IMR-90 (cell line): ENCODE measurements around the gene SAMSN1. TPM values are rescaled to one million over a fixed set of nuclear protein-coding genes. Genes with fewer than 3 reads are reported as not detected.

ENCODE experiments used
- ATAC-seq: fragments of 200-7000 bp; cut with Tn5 transposase; 2 replicates; pipeline ENCODE4 v1.9.1; 2020; ENCODE audit warnings: low read depth, mild to moderate bottlenecking, moderate library complexity
- BruUV-seq: library from RNA; stranded (reverse); fragments of 400-500 nt; replicated peaks from 2 replicates; lab custom pipeline; 2021; lab: Mats Ljungman, UMichigan
- CTCF ChIA-PET: fragments of 300-600 bp; formaldehyde crosslinking; extraction: SDS; loops from one replicate; lab custom pipeline; 2021; ENCODE audit warnings: antibody characterized with exemption; lab: Yijun Ruan, JAX
- POLR2A ChIA-PET: fragments of 300-600 bp; sonication (Branson Sonifier 250); formaldehyde crosslinking; loops from one replicate; lab custom pipeline; 2022; ENCODE audit warnings: antibody characterized with exemption; ENCODE audit not compliant: unreplicated experiment; lab: Charles Lee
- DNase-seq: peaks from one replicate; pipeline ENCODE4 v3.0.0; 2013
- H2AFZ ChIP-seq: replicated peaks from 2 replicates; pipeline ENCODE3; 2013; ENCODE audit warnings: low read length, mild to moderate bottlenecking; ENCODE audit not compliant: poor library complexity
- H2AK5ac ChIP-seq: 2 replicates; pipeline ENCODE4 v1.6.1; 2013; ENCODE audit warnings: low read depth, low read length, inconsistent platforms
- H2AK9ac ChIP-seq: replicated peaks from 2 replicates; pipeline ENCODE3; 2013; ENCODE audit warnings: mild to moderate bottlenecking, low read depth, low read length, moderate library complexity; ENCODE audit not compliant: poor library complexity
- H2BK120ac ChIP-seq: 2 replicates; pipeline ENCODE4 v1.6.1; 2013; ENCODE audit warnings: low read depth, low read length, inconsistent platforms
- H2BK15ac ChIP-seq: 3 replicates; pipeline ENCODE4 v1.6.1; 2013; ENCODE audit warnings: low read depth, low read length, inconsistent platforms
- H2BK20ac ChIP-seq: 2 replicates; pipeline ENCODE4 v1.6.1; 2013; ENCODE audit warnings: low read depth, mild to moderate bottlenecking, inconsistent platforms, low read length, moderate library complexity
- H2BK5ac ChIP-seq: 2 replicates; pipeline ENCODE4 v1.6.1; 2013; ENCODE audit warnings: mild to moderate bottlenecking, low read depth, low read length, inconsistent platforms; ENCODE audit not compliant: poor library complexity, severe bottlenecking
- H3K14ac ChIP-seq: replicated peaks from 2 replicates; pipeline ENCODE4 v1.6.1; 2013; ENCODE audit warnings: low read depth, low read length, inconsistent platforms
- H3K18ac ChIP-seq: 2 replicates; pipeline ENCODE4 v1.6.1; 2013; ENCODE audit warnings: low read depth, low read length, control low read depth
- H3K23ac ChIP-seq: 2 replicates; pipeline ENCODE4 v1.6.1; 2013; ENCODE audit warnings: low read depth, low read length, inconsistent platforms
- H3K27ac ChIP-seq: 2 replicates; pipeline ENCODE4 v1.5.1; 2013; ENCODE audit warnings: mild to moderate bottlenecking, control low read depth, low read length; ENCODE audit not compliant: insufficient read depth
- H3K27me3 ChIP-seq: 2 replicates; pipeline ENCODE4 v1.6.1; 2013; ENCODE audit warnings: low read length; ENCODE audit not compliant: control insufficient read depth, insufficient read depth
- H3K36me3 ChIP-seq: 2 replicates; pipeline ENCODE4 v1.6.1; 2013; ENCODE audit warnings: low read length, mixed read lengths; ENCODE audit not compliant: control insufficient read depth, insufficient read depth
- H3K4ac ChIP-seq: 2 replicates; pipeline ENCODE4 v1.6.1; 2013; ENCODE audit warnings: low read depth, low read length, inconsistent platforms
- H3K4me1 ChIP-seq: 2 replicates; pipeline ENCODE4 v1.6.1; 2013; ENCODE audit warnings: low read length, mixed read lengths; ENCODE audit not compliant: control insufficient read depth, insufficient read depth
- H3K4me2 ChIP-seq: 2 replicates; pipeline ENCODE4 v1.6.1; 2013; ENCODE audit warnings: low read depth, mild to moderate bottlenecking, control low read depth, low read length, moderate library complexity
- H3K4me3 ChIP-seq: 2 replicates; pipeline ENCODE4 v1.5.1; 2013; ENCODE audit warnings: low read depth, mild to moderate bottlenecking, control low read depth, low read length, moderate library complexity; ENCODE audit not compliant: insufficient read depth
- H3K56ac ChIP-seq: 2 replicates; pipeline ENCODE4 v1.6.1; 2013; ENCODE audit warnings: low read length, inconsistent platforms; ENCODE audit not compliant: insufficient read depth; ENCODE audit errors: extremely low read depth
- H3K79me1 ChIP-seq, 2 experiments: 2 replicates each; pipeline ENCODE4 v1.6.1; 2013; ENCODE audit warnings: low read length in 2 of 2, inconsistent platforms in 1 of 2, low read depth in 1 of 2
- H3K9ac ChIP-seq: 2 replicates; pipeline ENCODE4 v1.6.1; 2013; ENCODE audit warnings: low read depth, low read length, control low read depth
- H3K9me1 ChIP-seq: 2 replicates; pipeline ENCODE4 v1.6.1; 2013; ENCODE audit warnings: low read length, inconsistent platforms; ENCODE audit not compliant: insufficient read depth
- H3K9me3 ChIP-seq: 2 replicates; pipeline ENCODE4 v1.6.1; 2013; ENCODE audit warnings: low read length; ENCODE audit not compliant: control insufficient read depth, insufficient read depth
- H4K20me1 ChIP-seq: 2 replicates; pipeline ENCODE4 v1.6.1; 2013; ENCODE audit warnings: low read length, inconsistent platforms; ENCODE audit not compliant: insufficient read depth
- H4K5ac ChIP-seq: 2 replicates; pipeline ENCODE4 v1.6.1; 2013; ENCODE audit warnings: mild to moderate bottlenecking, low read depth, low read length, control low read depth
- H4K8ac ChIP-seq, 2 experiments: 2 replicates each; pipeline ENCODE4 v1.6.1; 2013; ENCODE audit warnings: low read depth in 2 of 2, low read length in 2 of 2, control low read depth in 1 of 2, inconsistent platforms in 1 of 2
- H4K91ac ChIP-seq: 2 replicates; pipeline ENCODE4 v1.6.1; 2013; ENCODE audit warnings: low read depth, low read length, inconsistent platforms; ENCODE audit not compliant: insufficient read depth
- BHLHE40 ChIP-seq: fragments of 150-350 bp; IDR thresholded peaks from 2 replicates; pipeline ENCODE4 v1.6.1; 2016; ENCODE audit warnings: mild to moderate bottlenecking, low read depth, low read length
- CEBPB ChIP-seq: IDR thresholded peaks from 2 replicates; pipeline ENCODE4 v1.6.1; 2012; ENCODE audit warnings: low read depth, low read length, improper control_type of control experiment
- CTCF ChIP-seq: conservative IDR thresholded peaks from 2 replicates; pipeline ENCODE4 v1.5.1; 2012; ENCODE audit warnings: mild to moderate bottlenecking, low read depth, low read length, improper control_type of control experiment
- FOS ChIP-seq: fragments of 150-350 bp; IDR thresholded peaks from 2 replicates; pipeline ENCODE4 v1.6.1; 2016; ENCODE audit warnings: low read depth, low read length
- MAZ ChIP-seq: IDR thresholded peaks from 2 replicates; pipeline ENCODE4 v1.6.1; 2012; ENCODE audit warnings: low read depth, mild to moderate bottlenecking, low read length, improper control_type of control experiment, moderate library complexity, borderline replicate concordance
- MXI1 ChIP-seq: IDR thresholded peaks from 2 replicates; pipeline ENCODE4 v1.6.1; 2012; ENCODE audit warnings: low read depth, mild to moderate bottlenecking, low read length, moderate library complexity, borderline replicate concordance
- NFE2L2 ChIP-seq: fragments of 150-350 bp; IDR thresholded peaks from 2 replicates; pipeline ENCODE4 v1.6.1; 2016; ENCODE audit warnings: low read depth, mild to moderate bottlenecking, low read length
- POLR2A ChIP-seq: IDR thresholded peaks from 2 replicates; pipeline ENCODE4 v1.6.1; 2012; ENCODE audit warnings: mild to moderate bottlenecking, low read depth, low read length
- RFX5 ChIP-seq: IDR thresholded peaks from 2 replicates; pipeline ENCODE4 v1.8.0; 2012; ENCODE audit warnings: low read depth, mild to moderate bottlenecking, low read length, moderate library complexity
- USF2 ChIP-seq: fragments of 150-350 bp; IDR thresholded peaks from 2 replicates; pipeline ENCODE4 v1.6.1; 2017; ENCODE audit warnings: mild to moderate bottlenecking, antibody characterized with exemption, low read length, low read depth
- WGBS, 2 experiments: methylation state at CpG; one replicate each; pipeline versions ENCODE4 v1.1.5 to v1.1.7; 2013; ENCODE audit warnings: missing lambda C conversion rate in 2 of 2; ENCODE audit not compliant: insufficient read length in 1 of 2; ENCODE audit errors: extremely low coverage in 2 of 2; 5-methylcytosine and 5-hydroxymethylcytosine counted together
- dilution Hi-C: fragments of 300-500 bp; cut with HindIII; formaldehyde crosslinking; loops from one replicate; pipeline ENCODE4 v1.14.3; 2018; ENCODE audit warnings: low sequenced_read_pairs; ENCODE audit not compliant: unreplicated experiment
- in situ Hi-C: fragments of 300-500 bp; cut with MboI; formaldehyde crosslinking; loops from 3 replicates; pipeline ENCODE4 v1.14.3; 2019; ENCODE audit warnings: low sequenced_read_pairs, inconsistent platforms, mixed read lengths
- intact Hi-C: fragments of 100-400 bp; cut with micrococcal nuclease; formaldehyde crosslinking; loops from 2 replicates; pipeline ENCODE4 v1.10.0; 2022
- polyA plus RNA-seq, 3 experiments: library from polyadenylated mRNA; depleted of rRNA; stranded (reverse); fragments of >200 nt; gene quantifications; 2 replicates each; pipeline ENCODE4 v1.2.3, GENCODE V29; 2012; ENCODE audit warnings: low replicate concordance in 1 of 3
- total RNA-seq: library from RNA; depleted of rRNA; stranded (reverse); fragments of >200 nt; gene quantifications from 2 replicates; pipeline ENCODE4 v1.2.3, GENCODE V29; 2012

SAMSN1 gene
- total and polyA plus RNA-seq, 2 of the 4 experiments (the other 2 are of a cell fraction), result not detected

- Histone ChIP-seq H2AK9ac (no peak overlapping the region), H3K4me2 (no peak overlapping the region), H4K8ac (no peak overlapping the region), H2BK15ac (no peak overlapping the region), H4K20me1 (no peaks in the 10 kb centered on the region), H2AFZ (no peak overlapping the region), H3K4ac (no peak overlapping the region), H2AK5ac (no peak overlapping the region), H3K23ac (no peak overlapping the region), H3K18ac (no peak overlapping the region), H3K4me1 (no peaks in the 10 kb centered on the region), H2BK20ac (no peak overlapping the region), H2BK120ac (no peak overlapping the region), H3K27me3 (no peaks in the 10 kb centered on the region), H4K91ac (no peak overlapping the region), H3K14ac (no peak overlapping the region), H3K79me1 (no peaks in the 10 kb centered on the region), H3K36me3 (no peaks in the 10 kb centered on the region), H3K4me3 (no peak overlapping the region), H3K9ac (no peak overlapping the region), H3K27ac (no peak overlapping the region), H2BK5ac (no peak overlapping the region), H3K9me3 (peaks cover 3% of the 10 kb centered on the region; the same call in 1 of the 2 replicates), H4K5ac (no peak overlapping the region), H3K9me1 (no peaks in the 10 kb centered on the region), H3K56ac (no peak overlapping the region)
- in situ Hi-C loops (no loop called here), dilution Hi-C loops (no loop called here), intact Hi-C loops (no loop called here)
- TF ChIP-seq POLR2A (no peak), BHLHE40 (no peak), CTCF (no peak), FOS (no peak), CEBPB (no peak), USF2 (no peak), NFE2L2 (no peak), MAZ (no peak), MXI1 (no peak), RFX5 (no peak)
- ChIA-PET CTCF (no interaction called here), POLR2A (no interaction called here)
- no CpG with 5 or more reads among the region's 7 CpGs for WGBS, 2 experiments
- ATAC-seq (no peak), DNase-seq (no peak)
- BruUV-seq, result no TSS peak
Observed at GRCh38 chr21:14520535-14520934, 25.6 kb downstream of the SAMSN1 start.
